GM12878 (cell line): ENCODE results near the gene MGAT4B. TPM values are rescaled to one million over a fixed set of nuclear protein-coding genes. Genes with fewer than 3 reads are reported as not detected.

Source experiments
- BCL11A ChIP-seq: IDR thresholded peaks from 2 replicates; pipeline ENCODE4 v1.6.1; 2011; ENCODE audit warnings: low read depth, low read length
- BCLAF1 ChIP-seq: fragments of 450-650 bp; IDR thresholded peaks from 2 replicates; pipeline ENCODE4 v1.6.1; 2017; ENCODE audit warnings: antibody characterized with exemption, mild to moderate bottlenecking, moderate library complexity
- CBX3 ChIP-seq: fragments of 200-600 bp; sonication (generic); IDR thresholded peaks from 2 replicates; pipeline ENCODE4 v1.6.1; 2016; ENCODE audit warnings: low read depth, borderline replicate concordance
- DPF2 ChIP-seq: fragments of 450-650 bp; IDR thresholded peaks from 2 replicates; pipeline ENCODE4 v1.6.1; 2017; ENCODE audit warnings: mild to moderate bottlenecking
- E4F1 ChIP-seq: fragments of 450-650 bp; IDR thresholded peaks from 2 replicates; pipeline ENCODE4 v1.6.1; 2018; ENCODE audit warnings: borderline replicate concordance, mild to moderate bottlenecking; ENCODE audit not compliant: partially characterized antibody
- EED ChIP-seq: sonication (generic); IDR thresholded peaks from 2 replicates; pipeline ENCODE4 v1.6.1; 2016; ENCODE audit warnings: antibody characterized with exemption, low read depth
- ETV6 ChIP-seq, 2 experiments: fragments of 450-650 bp in 1 of 2; IDR thresholded peaks in 1 of 2; conservative IDR thresholded peaks in 1 of 2; 2 replicates each; pipeline ENCODE4 v1.6.1; 2014; ENCODE audit warnings: antibody characterized with exemption in 1 of 2, borderline replicate concordance in 1 of 2, low read depth in 1 of 2, mild to moderate bottlenecking in 1 of 2, moderate library complexity in 1 of 2
- HDAC6 ChIP-seq: fragments of 200-600 bp; sonication (generic); IDR thresholded peaks from one replicate; pipeline ENCODE4 v1.8.0; 2017; ENCODE audit warnings: antibody characterized with exemption; ENCODE audit not compliant: unreplicated experiment
- HSF1 ChIP-seq: fragments of 150-350 bp; IDR thresholded peaks from 2 replicates; pipeline ENCODE4 v1.6.1; 2014; ENCODE audit warnings: mild to moderate bottlenecking, low read depth, low read length
- IKZF2 ChIP-seq, 2 experiments: fragments of 450-650 bp; IDR thresholded peaks; 2 replicates each; pipeline ENCODE4 v1.6.1; 2017; ENCODE audit warnings: mild to moderate bottlenecking in 2 of 2, moderate library complexity in 2 of 2
- JUND ChIP-seq: IDR thresholded peaks from 2 replicates; pipeline ENCODE4 v1.6.1; 2012; ENCODE audit warnings: low read depth, mild to moderate bottlenecking, low read length, improper control_type of control experiment, moderate library complexity
- KDM1A ChIP-seq: fragments of 200-600 bp; sonication (generic); IDR thresholded peaks from 2 replicates; pipeline ENCODE4 v1.6.1; 2016; ENCODE audit warnings: borderline replicate concordance
- POLR2AphosphoS2 ChIP-seq: IDR thresholded peaks from 2 replicates; pipeline ENCODE4 v1.6.1; 2011; ENCODE audit warnings: low read depth, mild to moderate bottlenecking, low read length, improper control_type of control experiment, moderate library complexity
- SIN3A ChIP-seq: IDR thresholded peaks from 2 replicates; pipeline ENCODE4 v1.6.1; 2012; ENCODE audit warnings: low read depth, low read length, improper control_type of control experiment
- SMAD1 ChIP-seq: fragments of 450-650 bp; IDR thresholded peaks from 2 replicates; pipeline ENCODE4 v1.6.1; 2018; ENCODE audit warnings: mild to moderate bottlenecking, low read depth; ENCODE audit not compliant: partially characterized antibody
- SMARCA5 ChIP-seq: fragments of 450-650 bp; IDR thresholded peaks from 2 replicates; pipeline ENCODE4 v1.6.1; 2017; ENCODE audit warnings: mild to moderate bottlenecking
- SPI1 ChIP-seq: IDR thresholded peaks from 2 replicates; pipeline ENCODE4 v1.6.1; 2011; ENCODE audit warnings: low read depth, mild to moderate bottlenecking, low read length, moderate library complexity, borderline replicate concordance; ENCODE audit not compliant: insufficient read depth
- SRF ChIP-seq, 2 experiments: IDR thresholded peaks; 2 replicates each; pipeline ENCODE4 v1.6.1; 2011; ENCODE audit warnings: low read depth in 2 of 2, low read length in 2 of 2, mild to moderate bottlenecking in 1 of 2, moderate library complexity in 1 of 2
- TAF1 ChIP-seq: IDR thresholded peaks from 2 replicates; pipeline ENCODE4 v1.6.1; 2011; ENCODE audit warnings: mild to moderate bottlenecking, low read depth, low read length, borderline replicate concordance
- TCF7 ChIP-seq: IDR thresholded peaks from 2 replicates; pipeline ENCODE4 v1.6.1; 2014; ENCODE audit warnings: antibody characterized with exemption, borderline replicate concordance
- ZNF217 ChIP-seq: fragments of 450-650 bp; IDR thresholded peaks from 2 replicates; pipeline ENCODE4 v1.6.1; 2017; ENCODE audit warnings: antibody characterized with exemption, mild to moderate bottlenecking
- polyA plus RNA-seq, 11 experiments: library from polyadenylated mRNA; depleted of rRNA in 4 of 11; unstranded in 6 of 11; stranded (reverse) in 5 of 11; fragments of >200 nt; fragmentation: Nextera tagmentation in 4 of 11; fragmentation: Illumina TruSeq in 1 of 11; extraction: Ambion mirVana in 4 of 11; extraction: Trizol in 1 of 11; gene quantifications; 1 replicate in 1 of 11; 2 replicates in 10 of 11; pipeline versions ENCODE4 v1.2.1 to v1.2.3, GENCODE V29; 2011 to 2016; ENCODE audit warnings: inconsistent platforms in 2 of 11, missing spikeins in 2 of 11, low read depth in 1 of 11
- total RNA-seq, 4 experiments: library from RNA; depleted of rRNA in 3 of 4; stranded (reverse); fragments of >200 nt in 3 of 4; fragmentation: Illumina TruSeq in 1 of 4; extraction: Trizol in 1 of 4; gene quantifications; 2 replicates each; pipeline versions ENCODE4 v1.2.1 to v1.2.3, GENCODE V29; 2013 to 2021
- TF ChIP-seq, protein P1 (sequence below): IDR thresholded peaks from 2 replicates; pipeline ENCODE4 v1.6.1; 2012; ENCODE audit warnings: low read depth, low read length, improper control_type of control experiment

MGAT4B gene
- total and polyA plus RNA-seq, 10 of the 15 experiments (the other 5 are each of a cell fraction or from before 2014, with no cell fraction given): 0.60 to 82.5 (median 34.4) TPM; not detected in 1

DNA sequence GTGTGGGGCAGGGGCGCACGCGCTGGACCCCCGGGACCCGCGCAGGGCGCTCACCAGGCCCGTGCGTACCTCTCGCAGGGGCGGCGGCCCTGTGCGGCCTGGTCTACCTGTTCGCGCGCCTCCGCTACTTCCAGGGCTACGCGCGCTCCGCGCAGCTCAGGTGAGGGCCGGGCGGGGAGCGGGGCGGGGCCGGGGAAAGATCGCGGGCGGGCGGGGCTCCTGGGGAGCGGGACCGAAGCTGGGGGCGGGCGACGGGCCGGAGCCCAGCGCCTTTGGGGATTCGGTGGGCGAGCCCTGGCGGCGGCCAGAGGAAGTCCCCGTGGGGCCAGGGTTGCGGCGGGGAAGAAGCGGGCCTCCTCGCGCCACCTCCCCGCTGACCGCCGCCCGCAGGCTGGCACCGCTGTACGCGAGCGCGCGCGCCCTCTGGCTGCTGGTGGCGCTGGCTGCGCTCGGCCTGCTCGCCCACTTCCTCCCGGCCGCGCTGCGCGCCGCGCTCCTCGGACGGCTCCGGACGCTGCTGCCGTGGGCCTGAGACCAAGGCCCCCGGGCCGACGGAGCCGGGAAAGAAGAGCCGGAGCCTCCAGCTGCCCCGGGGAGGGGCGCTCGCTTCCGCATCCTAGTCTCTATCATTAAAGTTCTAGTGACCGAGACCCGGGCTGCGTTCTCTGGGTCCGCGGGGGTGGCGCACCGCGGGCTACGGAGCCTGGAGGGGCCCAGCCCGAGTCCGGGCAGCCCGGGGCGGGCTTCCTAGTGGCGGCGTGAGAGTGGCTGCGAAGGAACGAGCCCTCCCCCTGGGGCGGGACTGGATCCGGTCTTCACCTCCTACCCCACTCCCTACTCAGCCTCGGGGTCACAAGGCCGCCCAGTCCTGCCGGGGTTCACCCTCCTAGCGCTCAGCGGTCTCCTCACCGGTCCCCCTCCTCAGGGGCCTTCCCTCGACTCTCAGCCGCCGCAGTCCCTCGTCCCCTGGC lies 10.5 kb downstream of the MGAT4B start (continued):
- TF ChIP-seq E4F1: no peak
- TF ChIP-seq TCF7: no peak
- no peak for TF ChIP-seq CBX3
- TF ChIP-seq BCLAF1: 0 out of 2 replicates have a peak, but pooled peaks have one; percentile 52
- TF ChIP-seq ZNF217: peak; percentile 50
- peak; percentile 93 for TF ChIP-seq SMARCA5
- no peak for TF ChIP-seq EED
- TF ChIP-seq HSF1: no peak
- TF ChIP-seq TAF1: no peak
- peak; percentile 75 for TF ChIP-seq SPI1
- peak; percentile 87 for TF ChIP-seq POLR2AphosphoS2
- peak; percentile 88 for TF ChIP-seq DPF2
- TF ChIP-seq, protein P1, sequence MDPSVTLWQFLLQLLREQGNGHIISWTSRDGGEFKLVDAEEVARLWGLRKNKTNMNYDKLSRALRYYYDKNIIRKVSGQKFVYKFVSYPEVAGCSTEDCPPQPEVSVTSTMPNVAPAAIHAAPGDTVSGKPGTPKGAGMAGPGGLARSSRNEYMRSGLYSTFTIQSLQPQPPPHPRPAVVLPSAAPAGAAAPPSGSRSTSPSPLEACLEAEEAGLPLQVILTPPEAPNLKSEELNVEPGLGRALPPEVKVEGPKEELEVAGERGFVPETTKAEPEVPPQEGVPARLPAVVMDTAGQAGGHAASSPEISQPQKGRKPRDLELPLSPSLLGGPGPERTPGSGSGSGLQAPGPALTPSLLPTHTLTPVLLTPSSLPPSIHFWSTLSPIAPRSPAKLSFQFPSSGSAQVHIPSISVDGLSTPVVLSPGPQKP: no peak
- no peak for TF ChIP-seq BCL11A
- TF ChIP-seq SIN3A: 0 out of 2 replicates have a peak, but pooled peaks have one; percentile 47
- no peak for TF ChIP-seq SRF (IDR thresholded peaks at IDR 0.05; ENCODE audit: low read depth in 2 of 2, low read length in 2 of 2)
- TF ChIP-seq ETV6 (conservative IDR thresholded peaks at IDR 0.05 in 1 of 2, IDR thresholded peaks at IDR 0.05 in 1 of 2; ENCODE audit: borderline replicate concordance in 1 of 2, low read depth in 1 of 2): no peak
- no peak for TF ChIP-seq JUND
- no peak for TF ChIP-seq KDM1A
- no peak for TF ChIP-seq IKZF2 (IDR thresholded peaks at IDR 0.05)
- no peak for TF ChIP-seq HDAC6
- TF ChIP-seq SMAD1: no peak
